NCI-H446 (cell line): Measurements from ENCODE around the gene RRP12.
"Not testable (repeated sequence)": the region's sequence is repeated elsewhere in the genome, so short reads cannot be mapped to it uniquely, and the experiment has no call there.

ENCODE experiments used
- DNase-seq, 2 experiments: peaks; one replicate each; lab custom pipeline; 2025; lab: John Stamatoyannopoulos, UW

Gene RRP12, protein sequence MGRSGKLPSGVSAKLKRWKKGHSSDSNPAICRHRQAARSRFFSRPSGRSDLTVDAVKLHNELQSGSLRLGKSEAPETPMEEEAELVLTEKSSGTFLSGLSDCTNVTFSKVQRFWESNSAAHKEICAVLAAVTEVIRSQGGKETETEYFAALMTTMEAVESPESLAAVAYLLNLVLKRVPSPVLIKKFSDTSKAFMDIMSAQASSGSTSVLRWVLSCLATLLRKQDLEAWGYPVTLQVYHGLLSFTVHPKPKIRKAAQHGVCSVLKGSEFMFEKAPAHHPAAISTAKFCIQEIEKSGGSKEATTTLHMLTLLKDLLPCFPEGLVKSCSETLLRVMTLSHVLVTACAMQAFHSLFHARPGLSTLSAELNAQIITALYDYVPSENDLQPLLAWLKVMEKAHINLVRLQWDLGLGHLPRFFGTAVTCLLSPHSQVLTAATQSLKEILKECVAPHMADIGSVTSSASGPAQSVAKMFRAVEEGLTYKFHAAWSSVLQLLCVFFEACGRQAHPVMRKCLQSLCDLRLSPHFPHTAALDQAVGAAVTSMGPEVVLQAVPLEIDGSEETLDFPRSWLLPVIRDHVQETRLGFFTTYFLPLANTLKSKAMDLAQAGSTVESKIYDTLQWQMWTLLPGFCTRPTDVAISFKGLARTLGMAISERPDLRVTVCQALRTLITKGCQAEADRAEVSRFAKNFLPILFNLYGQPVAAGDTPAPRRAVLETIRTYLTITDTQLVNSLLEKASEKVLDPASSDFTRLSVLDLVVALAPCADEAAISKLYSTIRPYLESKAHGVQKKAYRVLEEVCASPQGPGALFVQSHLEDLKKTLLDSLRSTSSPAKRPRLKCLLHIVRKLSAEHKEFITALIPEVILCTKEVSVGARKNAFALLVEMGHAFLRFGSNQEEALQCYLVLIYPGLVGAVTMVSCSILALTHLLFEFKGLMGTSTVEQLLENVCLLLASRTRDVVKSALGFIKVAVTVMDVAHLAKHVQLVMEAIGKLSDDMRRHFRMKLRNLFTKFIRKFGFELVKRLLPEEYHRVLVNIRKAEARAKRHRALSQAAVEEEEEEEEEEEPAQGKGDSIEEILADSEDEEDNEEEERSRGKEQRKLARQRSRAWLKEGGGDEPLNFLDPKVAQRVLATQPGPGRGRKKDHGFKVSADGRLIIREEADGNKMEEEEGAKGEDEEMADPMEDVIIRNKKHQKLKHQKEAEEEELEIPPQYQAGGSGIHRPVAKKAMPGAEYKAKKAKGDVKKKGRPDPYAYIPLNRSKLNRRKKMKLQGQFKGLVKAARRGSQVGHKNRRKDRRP (N-terminal part only)

DNA sequence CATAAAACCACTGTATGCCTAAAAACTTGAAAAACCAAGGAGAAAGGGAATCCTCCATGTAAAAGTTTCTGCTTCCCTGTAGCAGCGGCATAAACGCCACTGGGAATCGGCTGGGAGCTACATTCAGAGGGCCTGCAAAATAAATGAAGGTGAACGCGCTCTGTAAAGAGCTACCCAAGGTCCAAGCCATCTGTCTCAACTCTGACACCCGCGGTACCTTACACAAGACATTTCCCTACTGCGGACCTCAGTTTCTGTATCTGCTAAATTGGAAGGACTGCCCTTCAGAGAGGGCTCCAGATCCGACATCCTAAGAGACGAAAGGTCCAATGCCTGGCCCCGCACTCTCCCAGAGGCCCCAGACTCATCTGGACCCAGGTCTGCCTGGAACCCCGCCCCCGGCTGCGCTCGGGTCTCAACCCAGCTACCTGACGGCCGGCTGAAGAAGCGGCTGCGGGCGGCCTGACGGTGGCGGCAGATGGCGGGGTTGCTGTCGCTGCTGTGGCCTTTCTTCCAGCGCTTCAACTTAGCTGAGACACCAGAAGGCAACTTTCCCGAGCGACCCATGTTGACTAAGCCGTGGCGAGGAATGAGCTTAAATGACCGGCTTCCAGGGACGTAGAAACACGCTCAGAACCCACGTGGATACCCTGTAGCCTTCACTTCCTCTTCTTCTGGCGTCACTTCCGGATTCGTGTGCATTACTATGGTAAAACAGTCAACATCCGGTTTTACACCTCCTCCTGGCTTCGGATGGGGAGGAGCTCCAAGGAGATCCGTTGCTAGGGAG is at the start of gene RRP12:
TSS of gene RRP12 (minus strand) at position 676 of the 790 bp plus-strand sequence. CDS start at position 567, 109 bp downstream.
- DNase-seq: peak; percentile 91 to 95

DNA sequence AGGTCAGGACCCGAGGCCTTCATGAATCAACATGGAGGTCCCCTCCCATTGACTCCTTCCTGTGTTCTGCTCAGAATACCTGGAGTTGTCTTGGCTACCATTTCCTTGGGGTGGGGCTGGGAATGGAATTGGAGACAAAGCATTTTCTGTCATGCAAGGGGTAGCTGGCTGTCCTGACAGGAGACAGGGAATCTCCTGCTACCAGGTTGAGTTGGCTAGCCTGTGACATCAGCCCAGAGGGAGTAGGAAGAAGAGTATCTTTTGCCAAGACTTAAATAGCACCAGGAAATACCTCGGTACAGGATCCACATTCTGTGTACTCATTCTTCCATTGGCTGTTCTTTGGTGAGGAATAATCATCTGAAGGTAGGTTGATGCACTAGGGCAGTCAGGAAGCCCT is 49.7 kb upstream of the RRP12 start:
- no peak for DNase-seq

DNA sequence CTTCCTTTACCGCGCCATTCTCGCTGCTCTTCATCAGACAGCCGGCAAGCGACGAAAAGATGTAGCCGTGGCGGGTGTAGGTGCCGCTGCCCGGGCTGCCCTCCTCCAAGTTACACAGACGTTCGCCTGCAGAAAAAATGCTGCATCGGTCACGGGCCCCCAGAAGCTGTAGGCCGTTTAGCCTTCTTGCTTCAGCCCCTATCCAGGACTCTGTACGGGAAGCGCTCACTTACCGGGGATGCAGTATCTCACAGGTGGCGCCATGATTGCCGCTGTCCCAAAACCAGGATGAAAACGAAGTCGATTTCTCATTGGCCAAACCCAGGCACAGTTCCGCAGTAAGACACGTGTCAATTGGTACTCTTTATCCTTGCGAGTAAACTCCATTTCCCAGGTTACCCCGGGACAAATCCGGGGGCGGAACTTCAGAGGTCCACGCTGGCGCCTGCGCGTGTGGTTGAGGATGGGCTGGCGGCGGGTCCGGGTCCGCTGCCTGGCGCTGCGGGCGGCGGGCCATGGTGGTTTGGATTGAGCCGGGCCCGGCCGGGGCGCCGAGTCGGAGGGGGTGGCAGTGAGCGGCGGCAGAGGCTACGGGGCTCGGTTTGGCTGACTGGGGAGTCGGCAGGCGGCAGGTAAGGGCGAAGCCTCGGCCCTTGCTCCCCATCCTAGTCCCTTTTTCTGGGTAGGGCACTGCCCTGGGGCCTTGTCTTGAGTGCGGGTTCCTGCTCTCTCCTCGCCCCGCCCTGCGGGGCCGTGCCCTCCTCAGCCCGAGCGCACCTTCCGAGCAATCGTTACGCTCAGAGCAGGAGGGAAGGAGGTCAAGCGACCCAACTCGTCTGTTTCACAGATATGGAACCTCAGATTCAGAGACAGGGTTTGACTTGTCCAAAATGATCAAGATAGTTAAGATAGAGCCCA is 44.8 kb upstream of the RRP12 start, which contains the start of the genes EXOSC1 and ZDHHC16:
TSS of gene EXOSC1 (minus strand) at position 285 of the 918 bp plus-strand sequence. CDS start at position 264, 21 bp downstream.
TSS of gene ZDHHC16 (plus strand) at position 454 of the 918 bp plus-strand sequence. CDS start 5,501 bp downstream, outside the sequence.
- peak; percentile 66 to 89 for DNase-seq

DNA sequence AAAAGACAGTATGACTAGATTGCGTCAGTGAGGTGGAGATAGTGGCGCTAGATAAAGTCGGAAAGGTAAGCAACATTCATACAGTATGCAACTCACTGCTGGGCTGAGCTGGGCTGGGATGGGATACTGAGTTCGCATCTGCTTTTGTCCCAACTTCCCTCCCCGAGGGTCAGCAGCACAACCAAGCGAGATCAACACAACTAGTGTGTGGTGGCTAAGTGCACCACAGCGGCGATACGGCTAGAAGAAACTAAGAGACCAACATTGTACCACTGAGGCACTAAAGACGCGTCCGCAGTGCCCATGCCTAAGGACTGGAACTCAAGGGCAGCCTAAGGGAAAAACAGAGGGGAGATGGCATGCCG is 44.2 kb upstream of the RRP12 start:
- DNase-seq: no peak

DNA sequence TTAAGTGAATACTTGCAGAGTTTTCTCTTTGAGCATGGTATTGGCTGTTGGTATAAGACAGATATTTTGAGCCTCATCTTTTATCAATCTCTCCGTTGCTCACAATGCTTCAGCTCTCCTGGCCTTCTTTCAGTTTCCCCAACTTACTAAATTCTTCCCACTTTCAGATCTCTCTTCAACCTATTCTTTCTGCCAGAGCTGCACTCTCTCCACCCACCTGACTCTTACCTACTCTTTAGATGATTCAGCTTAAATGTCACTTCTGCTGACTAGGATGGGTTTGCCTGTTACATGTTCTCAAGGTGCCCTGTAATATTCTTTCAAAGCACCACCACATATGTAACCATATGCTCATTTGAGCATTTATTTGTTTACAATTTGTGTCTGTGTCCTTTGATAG is 43.1 kb upstream of the RRP12 start:
- DNase-seq: no peak

DNA sequence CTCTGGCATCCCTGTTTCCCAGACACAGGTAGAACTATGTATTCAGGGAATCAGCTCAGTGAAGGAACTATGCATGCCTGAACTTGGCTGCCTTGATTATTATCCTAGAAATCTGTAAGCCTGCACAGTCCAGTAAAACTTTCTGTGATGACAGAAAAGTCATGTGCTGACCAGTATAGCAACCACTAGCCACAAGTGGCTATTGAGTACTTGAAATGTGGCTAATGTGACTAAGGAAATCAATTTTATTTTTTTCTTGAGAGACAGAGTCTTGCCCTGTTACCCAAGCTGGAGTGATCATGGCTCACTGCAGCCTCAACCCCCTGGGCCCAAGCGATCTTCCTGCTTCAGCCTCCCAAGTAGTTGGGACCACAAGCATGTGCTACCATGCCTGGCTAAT is 41.1 kb upstream of the RRP12 start:
- DNase-seq: no peak

DNA sequence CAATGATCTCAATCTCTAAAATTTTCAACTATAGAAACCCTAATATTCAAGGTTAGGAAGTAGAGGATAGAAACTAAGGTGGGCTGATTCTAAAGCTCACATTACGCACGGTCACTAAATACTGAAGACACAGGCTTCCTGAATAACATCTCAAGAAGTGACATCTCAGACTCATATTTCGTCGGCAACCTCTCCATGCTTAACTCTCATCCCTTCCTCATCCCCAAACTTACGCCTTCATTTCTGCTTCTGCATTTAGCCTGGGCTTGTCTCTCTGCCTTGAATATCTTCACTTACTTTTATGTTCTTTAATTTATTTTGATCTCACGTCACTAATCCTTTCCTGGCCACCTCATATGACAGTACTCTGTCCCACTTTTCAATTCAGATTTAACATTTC is 34.1 kb upstream of the RRP12 start:
- no peak for DNase-seq

DNA sequence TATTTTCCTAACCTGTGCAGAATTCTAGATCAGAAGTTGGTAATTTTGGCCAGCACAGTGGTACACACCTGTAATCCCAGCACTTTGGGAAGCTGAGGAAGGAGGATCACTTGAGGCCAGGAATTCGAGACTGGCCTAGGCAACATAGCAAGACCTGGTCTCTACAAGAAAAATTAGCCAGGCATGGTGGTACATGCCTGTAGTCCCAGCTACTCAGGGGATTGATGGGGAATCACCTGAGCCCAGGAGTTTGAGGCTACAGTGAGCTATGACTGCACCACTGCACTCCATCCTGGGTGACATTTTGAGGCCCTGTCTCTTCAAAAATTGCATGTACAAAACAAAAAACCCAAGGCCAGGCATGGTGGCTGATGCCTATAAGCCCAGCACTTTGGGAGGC is 33.4 kb upstream of the RRP12 start:
- DNase-seq: no peak

DNA sequence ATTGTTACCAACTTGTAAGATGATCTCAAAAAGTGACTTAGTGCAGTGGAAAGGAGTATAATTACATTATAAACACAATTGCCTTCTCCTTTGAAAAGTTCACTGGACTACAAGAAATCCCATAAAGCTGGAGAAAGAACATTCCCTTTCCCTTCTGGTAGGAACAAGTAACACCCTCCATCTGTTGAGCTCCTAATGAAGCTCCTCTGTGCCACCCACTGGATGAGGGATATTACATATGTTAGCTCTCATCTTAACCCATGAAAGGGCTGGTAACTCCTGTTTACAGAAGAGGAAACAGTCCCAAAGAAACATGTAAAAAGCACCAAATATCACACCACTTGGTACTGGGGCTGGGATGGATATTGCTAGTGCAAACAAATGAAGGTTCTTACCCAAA is 32.9 kb upstream of the RRP12 start:
- no peak for DNase-seq

DNA sequence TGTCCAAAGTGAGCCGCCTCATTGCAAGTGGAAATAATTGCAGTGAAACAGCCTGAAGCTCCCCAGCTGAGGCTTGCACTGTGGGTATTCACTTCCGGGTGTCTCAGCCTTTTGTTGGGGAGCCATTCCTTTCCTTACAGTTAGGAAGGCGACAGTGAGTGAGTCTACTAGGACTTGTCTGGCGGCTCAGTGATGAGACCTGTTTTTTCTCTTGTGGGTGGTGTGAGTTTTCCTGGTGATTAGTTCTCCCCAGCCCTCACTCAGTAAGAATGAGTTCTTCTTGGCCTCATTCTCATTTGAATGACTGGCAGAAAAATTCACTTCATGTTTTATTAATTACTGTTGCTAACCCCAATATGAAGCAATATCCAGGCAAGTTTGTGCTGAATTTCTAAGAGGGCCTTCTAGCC is 27.4 kb upstream of the RRP12 start:
- no peak for DNase-seq

DNA sequence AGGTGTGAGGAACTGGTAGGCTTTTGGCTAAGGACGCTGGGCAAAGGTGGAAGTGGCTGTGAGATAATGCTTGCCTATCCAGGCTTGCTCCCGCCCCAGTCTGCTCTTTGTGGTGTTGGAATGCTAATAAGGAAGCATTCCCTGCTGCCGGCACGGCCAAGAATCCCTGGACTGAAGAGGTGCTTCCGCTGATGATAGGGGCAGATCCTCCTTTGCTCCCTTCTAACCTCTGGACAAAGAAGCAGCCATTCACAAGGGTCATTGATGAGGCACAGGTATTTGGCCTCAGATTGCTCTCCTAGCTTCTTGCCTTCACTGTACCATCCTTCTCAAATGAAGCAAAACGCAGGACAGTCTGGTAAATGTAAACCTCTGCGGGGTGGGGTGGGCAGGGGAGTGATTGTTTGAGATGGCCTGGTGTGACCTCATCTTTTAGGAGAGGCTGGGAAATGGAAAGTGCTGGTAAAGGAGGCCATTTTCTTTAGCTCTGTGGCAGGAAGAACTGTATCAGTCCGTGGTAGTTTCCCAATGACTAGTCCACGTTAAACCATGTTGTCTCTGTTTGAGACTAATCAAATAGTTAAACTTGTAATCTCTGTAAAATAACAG is 26.5 kb upstream of the RRP12 start:
- DNase-seq: no peak

DNA sequence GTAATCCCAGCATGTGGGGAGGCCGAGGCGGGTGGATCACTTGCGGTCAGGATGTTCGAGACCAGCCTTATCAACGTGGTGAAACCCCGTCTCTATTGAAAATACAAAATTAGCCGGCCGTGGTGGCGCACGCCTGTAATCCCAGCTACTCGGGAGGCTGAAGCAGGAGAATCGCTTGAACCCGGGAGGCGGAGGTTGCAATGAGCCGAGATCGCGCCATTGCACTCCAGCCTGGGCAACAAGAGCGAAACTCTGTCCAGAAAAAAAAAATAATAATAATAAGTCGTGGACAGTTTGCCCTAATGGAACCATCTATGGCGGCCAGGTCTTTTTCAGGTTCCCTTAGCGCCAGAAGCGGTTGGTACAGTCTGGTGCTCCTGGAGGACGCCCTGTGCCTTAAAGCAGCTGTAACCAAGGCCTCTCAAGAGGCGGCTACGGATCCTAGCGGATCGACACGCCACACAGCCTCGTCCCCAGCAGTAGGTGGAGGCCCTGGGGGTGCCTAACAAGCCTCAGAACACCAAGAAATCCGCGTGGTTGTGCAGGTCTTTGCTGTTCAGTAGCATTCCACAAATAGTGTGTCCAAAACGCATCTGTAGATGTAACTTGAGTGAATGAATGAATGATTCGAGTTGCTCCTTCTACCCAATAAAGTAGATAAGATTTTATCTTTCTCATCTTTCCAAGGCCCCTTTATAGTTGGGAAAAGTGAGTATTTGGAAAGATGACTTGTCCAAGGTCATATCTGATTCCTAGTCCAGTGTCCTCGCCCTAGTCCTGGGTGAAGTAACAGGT is 25.8 kb upstream of the RRP12 start:
- peak in 1 of 2 experiments; percentile 2 for DNase-seq

DNA sequence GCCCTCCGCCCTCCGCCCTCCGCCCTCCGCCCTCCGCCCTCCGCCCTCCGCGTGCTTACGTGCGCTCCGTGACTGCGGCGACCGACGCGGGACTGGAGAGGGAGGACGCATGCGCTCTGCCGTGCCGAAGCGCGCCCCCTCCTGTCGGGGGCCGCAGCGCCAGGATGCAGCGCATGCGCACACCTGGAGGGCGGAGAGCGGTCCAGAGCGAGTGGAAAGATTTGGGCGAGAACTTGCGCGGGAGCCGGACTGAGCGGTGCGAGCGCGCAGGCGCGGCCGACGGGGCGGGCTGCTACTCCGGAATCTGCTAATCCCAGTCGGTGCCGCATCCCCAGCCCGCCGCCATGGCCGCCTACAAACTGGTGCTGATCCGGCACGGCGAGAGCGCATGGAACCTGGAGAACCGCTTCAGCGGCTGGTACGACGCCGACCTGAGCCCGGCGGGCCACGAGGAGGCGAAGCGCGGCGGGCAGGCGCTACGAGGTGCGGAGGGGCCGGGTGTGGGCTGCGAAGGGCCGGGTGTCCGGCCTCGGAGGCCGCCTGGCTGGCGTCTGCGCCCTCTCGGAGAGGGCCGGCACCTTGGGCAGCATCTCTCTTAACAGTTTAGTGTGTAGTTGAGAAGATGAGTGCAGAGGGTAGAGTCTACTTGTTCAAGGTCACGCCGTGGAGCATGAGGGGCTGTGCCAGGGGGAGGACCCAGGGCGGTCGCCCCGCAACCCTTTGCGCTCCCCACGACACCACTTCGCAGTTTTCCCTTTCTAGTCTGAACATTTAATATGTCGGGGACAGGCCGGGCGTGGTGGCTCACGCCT is 25.0 kb upstream of the RRP12 start, which contains the start of gene PGAM1:
TSS of gene PGAM1 (plus strand) at position 228 of the 812 bp plus-strand sequence. CDS start at position 345, 117 bp downstream.
- DNase-seq: peak; percentile 66 to 93

DNA sequence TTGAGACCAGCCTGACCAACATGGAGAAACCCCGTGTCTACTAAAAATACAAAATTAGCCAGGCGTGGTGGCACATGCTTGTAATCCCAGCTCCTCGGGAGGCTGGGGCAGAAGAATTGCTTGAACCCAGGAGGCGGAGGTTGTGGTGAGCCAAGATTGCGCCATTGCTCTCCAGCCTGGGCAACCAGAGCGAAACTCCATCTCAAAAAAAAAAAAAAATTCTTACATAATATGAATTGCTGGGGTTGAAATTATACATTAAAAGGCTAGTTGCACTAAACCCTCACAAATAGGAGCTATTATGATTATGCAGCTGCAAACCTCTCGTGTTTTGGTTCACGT is 22.6 kb upstream of the RRP12 start:
- not testable (repeated sequence) for DNase-seq

DNA sequence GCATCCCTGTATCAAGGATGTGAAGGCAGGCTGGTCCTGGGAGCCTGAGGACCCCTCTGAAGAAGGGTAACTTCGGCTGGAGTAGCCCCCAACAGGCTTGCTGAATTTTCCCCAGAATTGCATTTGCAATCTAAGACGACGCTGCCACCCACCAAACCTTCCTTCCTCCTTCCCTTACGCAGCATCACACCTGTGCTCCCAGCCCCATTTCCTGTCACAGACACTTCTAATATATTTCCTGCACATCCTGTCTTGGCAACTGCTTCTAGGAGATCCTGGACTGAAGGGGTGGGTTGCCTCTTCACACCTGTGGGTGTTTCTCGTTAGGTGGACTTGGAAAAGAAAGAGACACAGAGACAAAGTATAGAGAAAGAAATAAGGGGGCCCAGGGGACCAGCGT is 15.4 kb upstream of the RRP12 start:
- no peak for DNase-seq

DNA sequence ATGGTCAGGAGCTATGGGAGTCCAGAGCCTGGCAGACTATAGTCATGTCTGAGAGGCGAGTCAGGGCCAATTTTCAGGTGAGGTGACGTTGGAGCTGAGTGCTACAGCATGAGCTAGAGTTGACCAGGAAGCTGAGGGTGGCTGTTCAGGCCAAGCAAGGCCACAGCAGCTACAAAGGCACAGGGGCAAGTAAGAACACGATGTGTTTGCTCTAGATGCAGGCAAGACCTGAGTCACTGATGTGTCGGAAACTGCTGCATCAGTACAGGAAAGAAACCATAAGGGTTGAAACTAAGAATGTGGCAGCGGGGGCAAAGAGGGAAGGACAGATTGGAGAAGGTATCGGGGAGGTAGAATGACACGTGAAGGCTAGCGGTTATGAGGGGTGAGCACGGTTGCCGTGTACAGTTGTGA is 11.8 kb upstream of the RRP12 start:
- DNase-seq: no peak

DNA sequence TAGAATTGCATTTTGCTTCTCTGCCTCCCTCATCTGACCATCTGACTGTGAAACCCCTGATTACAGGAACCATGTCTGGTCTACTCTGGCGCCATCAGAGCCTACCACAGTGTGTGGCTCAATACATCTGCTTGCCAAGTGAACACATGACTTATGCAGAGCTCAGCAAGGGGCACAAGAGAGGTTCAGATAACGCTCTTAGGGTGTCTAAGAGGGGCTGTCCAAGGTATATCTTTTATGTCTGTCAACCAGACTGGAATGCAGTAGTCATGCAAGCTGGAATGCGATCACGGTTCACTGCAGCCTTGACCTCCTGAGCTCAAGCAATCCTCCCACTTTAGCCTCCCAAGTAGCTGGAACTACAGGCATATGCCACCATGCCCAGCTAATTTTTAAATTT is 10.3 kb upstream of the RRP12 start:
- DNase-seq: no peak

DNA sequence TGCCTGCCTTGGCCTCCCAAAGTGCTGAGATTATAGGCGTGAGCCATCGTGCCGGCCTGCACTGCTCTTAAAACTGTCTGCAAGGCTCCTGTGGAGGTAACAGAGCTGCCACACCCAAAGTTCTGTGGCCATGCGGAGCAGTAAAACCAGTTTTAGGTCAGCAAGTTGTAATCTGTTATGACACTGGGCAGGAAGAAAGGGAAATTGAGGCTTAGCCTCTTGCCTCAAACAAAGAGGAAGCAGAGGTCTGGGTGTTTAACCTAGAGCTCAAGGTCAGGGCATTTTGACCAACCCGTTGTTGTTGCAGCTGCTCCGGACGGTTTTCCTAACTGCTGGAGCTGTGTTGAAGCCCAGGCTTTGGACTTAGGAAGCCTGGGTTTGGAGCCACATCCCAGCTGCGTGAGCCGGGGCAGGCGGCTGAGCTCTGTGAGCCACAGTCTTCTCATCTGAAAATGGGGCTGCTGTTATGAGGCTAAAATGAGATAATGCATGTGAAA is 7.4 kb upstream of the RRP12 start:
- DNase-seq: no peak
